ENCODE results near the gene MAJIN.

Gene MAJIN

DNA sequence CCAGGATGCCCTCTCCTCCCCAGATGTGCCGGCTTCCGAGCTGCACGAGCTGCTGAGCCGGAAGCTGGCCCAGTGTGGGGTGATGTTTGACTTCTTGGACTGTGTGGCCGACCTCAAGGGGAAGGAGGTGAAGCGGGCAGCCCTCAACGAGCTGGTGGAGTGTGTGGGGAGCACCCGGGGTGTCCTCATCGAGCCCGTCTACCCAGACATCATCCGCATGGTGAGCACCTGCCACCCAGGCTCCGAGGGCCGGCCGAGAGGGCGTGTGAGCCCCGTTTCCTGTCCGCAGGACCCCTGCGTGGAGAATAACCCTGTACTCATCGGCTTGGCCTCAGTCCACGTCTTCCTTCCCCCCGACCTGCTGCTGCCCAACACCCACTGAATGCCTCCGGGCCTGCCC, 45.2 kb downstream of the MAJIN start:
- TF ChIP-seq CTCF (conservative IDR thresholded peaks at IDR 0.05; ENCODE audit: control insufficient read depth, insufficient read depth, low read depth, low read length), result no peak
- DNase-seq (ENCODE audit: low read depth), result no peak
- H3K4me3 ChIP-seq (ENCODE audit: control insufficient read depth, low read depth, low read length), result no peak overlapping the region

DNA sequence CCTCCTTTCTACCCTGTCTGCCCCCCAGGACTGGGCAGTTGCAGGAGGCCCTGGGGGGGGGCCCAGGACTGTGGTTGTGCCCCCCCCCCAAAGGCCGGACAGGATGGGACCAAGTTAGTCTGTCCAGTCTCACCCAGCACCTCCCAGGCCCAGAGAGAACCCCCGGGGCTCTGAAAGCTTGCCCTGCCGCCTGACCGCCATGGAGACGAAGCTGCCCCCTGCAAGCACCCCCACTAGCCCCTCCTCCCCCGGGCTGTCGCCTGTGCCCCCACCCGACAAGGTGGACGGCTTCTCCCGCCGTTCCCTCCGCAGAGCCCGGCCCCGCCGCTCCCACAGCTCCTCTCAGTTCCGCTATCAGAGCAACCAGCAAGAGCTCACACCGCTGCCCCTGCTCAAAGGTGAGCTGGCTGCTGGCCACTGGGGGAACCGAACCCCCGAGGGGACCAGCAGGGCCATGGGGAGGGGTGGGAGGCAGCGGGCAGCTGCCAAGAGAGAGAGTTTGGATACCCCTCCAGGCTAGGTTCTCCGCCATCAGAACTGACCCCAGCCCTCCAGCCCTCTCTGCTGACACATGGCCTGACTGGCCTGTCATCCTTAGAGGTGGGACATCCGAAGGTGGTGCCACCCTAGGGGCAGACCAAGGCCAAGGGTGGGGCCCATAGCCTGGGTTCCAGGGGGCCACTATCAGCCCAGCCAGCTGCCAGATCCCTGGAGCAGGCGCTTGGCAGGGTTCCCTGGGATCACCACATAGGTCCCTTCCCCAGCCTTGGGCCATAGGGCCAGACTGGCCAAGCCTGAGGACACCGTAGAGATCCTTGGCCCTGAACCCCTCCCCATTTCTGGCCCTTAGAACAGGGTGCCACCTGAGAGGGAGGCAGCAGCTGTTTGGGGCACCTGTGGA, 46.1 kb downstream of the MAJIN start:
- no peak for DNase-seq (ENCODE audit: low read depth)
- no peak for TF ChIP-seq CTCF (conservative IDR thresholded peaks at IDR 0.05; ENCODE audit: control insufficient read depth, insufficient read depth, low read depth, low read length)
- peak overlapping the region; percentile 74 for H3K4me3 ChIP-seq (ENCODE audit: control insufficient read depth, low read depth, low read length)

- no peak for TF ChIP-seq CTCF (conservative IDR thresholded peaks at IDR 0.05; ENCODE audit: control insufficient read depth, insufficient read depth, low read depth, low read length)
- no peak for DNase-seq (ENCODE audit: low read depth)
- H3K4me3 ChIP-seq (ENCODE audit: control insufficient read depth, low read depth, low read length), result peak overlapping the region; percentile 74
Measured at GRCh38 chr11:64924910-64925284, 47.0 kb downstream of the MAJIN start.

DNA sequence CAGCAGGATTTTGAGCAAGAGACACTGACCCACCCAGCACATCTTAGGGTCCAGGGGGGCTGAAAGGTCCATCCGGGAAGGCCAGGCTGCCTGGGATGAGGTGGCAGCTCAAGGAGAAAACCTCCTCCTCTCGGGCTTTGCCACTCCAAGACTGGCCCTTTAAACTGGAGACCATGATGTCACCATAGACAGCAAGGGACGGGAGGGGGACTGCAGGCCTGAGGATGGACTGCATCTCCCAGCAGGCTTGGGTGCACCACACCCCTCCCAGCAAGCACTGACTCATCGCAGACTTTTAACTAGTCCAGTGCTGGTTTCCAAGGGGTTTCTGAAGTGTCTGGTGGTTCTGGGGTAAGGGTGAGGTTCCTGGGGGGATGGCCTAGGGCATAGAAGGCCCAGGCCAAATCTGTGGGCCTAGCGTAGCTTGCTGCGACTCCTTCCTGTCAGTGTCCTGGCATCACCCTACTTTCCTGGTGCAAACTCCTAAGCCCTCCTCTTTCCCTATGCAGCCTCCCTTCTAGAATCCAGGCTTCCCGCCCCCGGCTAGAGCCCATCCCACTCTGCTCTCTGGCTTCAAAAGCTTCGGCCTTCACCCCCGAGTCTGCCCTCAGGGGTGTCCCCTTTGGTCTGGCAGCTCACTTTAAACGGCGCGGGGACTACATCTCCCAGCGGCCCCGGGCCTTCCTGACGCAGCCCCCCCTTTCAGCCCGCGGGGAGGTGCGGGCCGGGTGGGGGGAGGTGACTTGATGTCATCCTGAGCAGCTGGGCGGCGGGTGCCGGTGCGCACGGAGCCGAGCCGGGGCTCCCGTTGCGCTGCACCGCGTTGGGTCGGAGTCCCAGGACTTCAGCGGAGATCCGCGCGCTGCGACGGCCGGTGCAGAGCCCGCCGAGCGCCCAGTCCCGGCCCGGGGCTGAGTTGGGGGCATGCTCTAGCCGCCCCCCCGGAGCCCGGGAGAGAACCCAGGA, 47.7 kb downstream of the MAJIN start, which contains the start of gene PPP2R5B:
Gene PPP2R5B (plus strand): TSS at position 746 of the 966 bp plus-strand sequence. CDS start 1,046 bp downstream, outside the sequence.
- peak; percentile 93 for DNase-seq (ENCODE audit: low read depth)
- no peak for TF ChIP-seq CTCF (conservative IDR thresholded peaks at IDR 0.05; ENCODE audit: control insufficient read depth, insufficient read depth, low read depth, low read length)
- peak within 1 kb of the TSS; percentile 74 for H3K4me3 ChIP-seq (ENCODE audit: control insufficient read depth, low read depth, low read length)

- TF ChIP-seq CTCF (conservative IDR thresholded peaks at IDR 0.05; ENCODE audit: control insufficient read depth, insufficient read depth, low read depth, low read length), result no peak
- H3K4me3 ChIP-seq (ENCODE audit: control insufficient read depth, low read depth, low read length), result no peak overlapping the region
- DNase-seq (ENCODE audit: low read depth), result no peak
Measured at GRCh38 chr11:64923151-64923661, 48.7 kb downstream of the MAJIN start.

GRCh38 chr11:64921384-64921783, 50.5 kb downstream of the MAJIN start:
- H3K4me3 ChIP-seq (ENCODE audit: control insufficient read depth, low read depth, low read length), result no peak overlapping the region
- no peak for TF ChIP-seq CTCF (conservative IDR thresholded peaks at IDR 0.05; ENCODE audit: control insufficient read depth, insufficient read depth, low read depth, low read length)
- no peak for DNase-seq (ENCODE audit: low read depth)

Measured in fibroblast of mammary gland (primary cell).